MG63 (cell line): ENCODE results near the gene GUCA2B. TPM values are rescaled to one million over a fixed set of nuclear protein-coding genes. Genes with fewer than 3 reads are reported as not detected.

Experiments used
- DNase-seq: peaks from one replicate; pipeline ENCODE4 v3.0.0-alpha.2; 2020
- H3K27me3 ChIP-seq: fragments of 250-450 bp; sonication (Bioruptor Pico); 2 replicates; pipeline ENCODE4 v1.5.1; 2020; ENCODE audit warnings: mild to moderate bottlenecking, moderate library complexity
- H3K36me3 ChIP-seq: fragments of 250-450 bp; sonication (Bioruptor Pico); 2 replicates; pipeline ENCODE4 v1.5.1; 2020; ENCODE audit warnings: mild to moderate bottlenecking, moderate library complexity
- H3K4me3 ChIP-seq: fragments of 250-450 bp; sonication (Bioruptor Pico); 2 replicates; pipeline ENCODE4 v1.5.1; 2020; ENCODE audit warnings: mild to moderate bottlenecking, moderate library complexity
- H3K9me3 ChIP-seq: fragments of 250-450 bp; sonication (Bioruptor Pico); 2 replicates; pipeline ENCODE4 v1.5.1; 2020; ENCODE audit warnings: mild to moderate bottlenecking, moderate library complexity
- total RNA-seq: library from RNA; depleted of rRNA; stranded (reverse); fragments of >200 nt; shearing (Covaris generic); gene quantifications from 2 replicates; pipeline ENCODE4 v1.2.3, GENCODE V29; 2014; ENCODE audit warnings: low replicate concordance

The GUCA2B gene
- total RNA-seq, 1 experiment from 2014 or later = not detected

GRCh38 chr1:42173155-42173933 lies 20.1 kb downstream of the GUCA2B start:
- peak; percentile 36 for DNase-seq
- no peaks in the 10 kb centered on the region; the same call in none of the 2 replicates for H3K36me3 ChIP-seq
- H3K4me3 ChIP-seq = no peak overlapping the region
- H3K27me3 ChIP-seq = no peaks in the 10 kb centered on the region
- H3K9me3 ChIP-seq = no peaks in the 10 kb centered on the region

GRCh38 chr1:42173961-42174735 lies 20.9 kb downstream of the GUCA2B start:
- Histone ChIP-seq H3K27me3 (no peaks in the 10 kb centered on the region), H3K4me3 (no peak overlapping the region), H3K36me3 (no peaks in the 10 kb centered on the region; the same call in none of the 2 replicates), H3K9me3 (no peaks in the 10 kb centered on the region)
- DNase-seq = no peak

- H3K27me3 ChIP-seq = no peaks in the 10 kb centered on the region
- H3K36me3 ChIP-seq = no peaks in the 10 kb centered on the region; the same call in none of the 2 replicates
- no peaks in the 10 kb centered on the region for H3K9me3 ChIP-seq
- H3K4me3 ChIP-seq = no peak overlapping the region
- DNase-seq = no peak
These were observed 22.3 kb downstream of the GUCA2B start for GRCh38 chr1:42175314-42176054.

- Histone ChIP-seq H3K36me3 (no peaks in the 10 kb centered on the region; the same call in none of the 2 replicates), H3K4me3 (no peak overlapping the region), H3K9me3 (no peaks in the 10 kb centered on the region), H3K27me3 (no peaks in the 10 kb centered on the region)
- no peak for DNase-seq
These were observed 23.8 kb downstream of the GUCA2B start for GRCh38 chr1:42176902-42177519.

- DNase-seq = peak; percentile 90
- H3K27me3 ChIP-seq = no peaks in the 10 kb centered on the region
- no peaks in the 10 kb centered on the region for H3K9me3 ChIP-seq
- H3K4me3 ChIP-seq = no peak overlapping the region
- no peaks in the 10 kb centered on the region; the same call in none of the 2 replicates for H3K36me3 ChIP-seq
These were observed 24.4 kb downstream of the GUCA2B start for GRCh38 chr1:42177541-42177981.

- no peak for DNase-seq
- H3K36me3 ChIP-seq = peaks cover 3% of the 10 kb centered on the region
- no peaks in the 10 kb centered on the region for H3K27me3 ChIP-seq
- no peaks in the 10 kb centered on the region for H3K9me3 ChIP-seq
- no peak overlapping the region for H3K4me3 ChIP-seq
These were observed 25.0 kb downstream of the GUCA2B start for GRCh38 chr1:42178249-42178648.

- peaks cover 3% of the 10 kb centered on the region for H3K36me3 ChIP-seq
- H3K27me3 ChIP-seq = no peaks in the 10 kb centered on the region
- no peaks in the 10 kb centered on the region for H3K9me3 ChIP-seq
- DNase-seq = no peak
- H3K4me3 ChIP-seq = no peak overlapping the region
These were observed 26.1 kb downstream of the GUCA2B start for GRCh38 chr1:42179275-42179674.

- Histone ChIP-seq H3K4me3 (no peak overlapping the region), H3K36me3 (peaks cover 9% of the 10 kb centered on the region), H3K27me3 (no peaks in the 10 kb centered on the region), H3K9me3 (no peaks in the 10 kb centered on the region)
- DNase-seq = no peak
These were observed 26.7 kb downstream of the GUCA2B start for GRCh38 chr1:42179900-42180329.

- no peak for DNase-seq
- Histone ChIP-seq H3K4me3 (no peak overlapping the region), H3K36me3 (peaks cover 16% of the 10 kb centered on the region), H3K9me3 (no peaks in the 10 kb centered on the region), H3K27me3 (no peaks in the 10 kb centered on the region)
These were observed 28.5 kb downstream of the GUCA2B start for GRCh38 chr1:42181687-42182086.

GRCh38 chr1:42183210-42183956 lies 30.2 kb downstream of the GUCA2B start:
- H3K4me3 ChIP-seq = no peak overlapping the region
- DNase-seq = no peak
- H3K9me3 ChIP-seq = no peaks in the 10 kb centered on the region
- H3K36me3 ChIP-seq = peaks cover 24% of the 10 kb centered on the region
- no peaks in the 10 kb centered on the region for H3K27me3 ChIP-seq

- no peak for DNase-seq
- Histone ChIP-seq H3K27me3 (no peaks in the 10 kb centered on the region), H3K4me3 (no peak overlapping the region), H3K9me3 (no peaks in the 10 kb centered on the region), H3K36me3 (peaks cover 27% of the 10 kb centered on the region)
These were observed 30.7 kb downstream of the GUCA2B start for GRCh38 chr1:42183957-42184268.

- H3K27me3 ChIP-seq = no peaks in the 10 kb centered on the region
- no peak for DNase-seq
- H3K9me3 ChIP-seq = no peaks in the 10 kb centered on the region
- peaks cover 33% of the 10 kb centered on the region for H3K36me3 ChIP-seq
- no peak overlapping the region for H3K4me3 ChIP-seq
These were observed 31.4 kb downstream of the GUCA2B start for GRCh38 chr1:42184616-42185015.

- H3K4me3 ChIP-seq = no peak overlapping the region
- H3K9me3 ChIP-seq = no peaks in the 10 kb centered on the region
- DNase-seq = peak; percentile 49
- no peaks in the 10 kb centered on the region for H3K27me3 ChIP-seq
- peaks cover 42% of the 10 kb centered on the region for H3K36me3 ChIP-seq
These were observed 32.9 kb downstream of the GUCA2B start for GRCh38 chr1:42186152-42186551.

GRCh38 chr1:42189931-42190853 lies 37.0 kb downstream of the GUCA2B start:
- no peak for DNase-seq

GRCh38 chr1:42191319-42191718 lies 38.1 kb downstream of the GUCA2B start:
- no peak overlapping the region for H3K4me3 ChIP-seq
- peaks cover 42% of the 10 kb centered on the region for H3K36me3 ChIP-seq
- DNase-seq = no peak
- no peaks in the 10 kb centered on the region for H3K27me3 ChIP-seq
- no peaks in the 10 kb centered on the region for H3K9me3 ChIP-seq

More at GRCh38 chr1:42189931-42190853, 37.0 kb downstream of the GUCA2B start:
- H3K9me3 ChIP-seq = no peaks in the 10 kb centered on the region
- peaks cover 44% of the 10 kb centered on the region for H3K36me3 ChIP-seq
- H3K27me3 ChIP-seq = no peaks in the 10 kb centered on the region
- no peak overlapping the region for H3K4me3 ChIP-seq
